ENCODE data around the gene ATP13A3. TPM values are rescaled to one million over a fixed set of nuclear protein-coding genes. Genes with fewer than 3 reads are reported as not detected.

Gene ATP13A3
- total and polyA plus RNA-seq, 2 donors (not counting 1 experiment from before 2014, with no cell fraction given) = 222 to 285 TPM

DNA sequence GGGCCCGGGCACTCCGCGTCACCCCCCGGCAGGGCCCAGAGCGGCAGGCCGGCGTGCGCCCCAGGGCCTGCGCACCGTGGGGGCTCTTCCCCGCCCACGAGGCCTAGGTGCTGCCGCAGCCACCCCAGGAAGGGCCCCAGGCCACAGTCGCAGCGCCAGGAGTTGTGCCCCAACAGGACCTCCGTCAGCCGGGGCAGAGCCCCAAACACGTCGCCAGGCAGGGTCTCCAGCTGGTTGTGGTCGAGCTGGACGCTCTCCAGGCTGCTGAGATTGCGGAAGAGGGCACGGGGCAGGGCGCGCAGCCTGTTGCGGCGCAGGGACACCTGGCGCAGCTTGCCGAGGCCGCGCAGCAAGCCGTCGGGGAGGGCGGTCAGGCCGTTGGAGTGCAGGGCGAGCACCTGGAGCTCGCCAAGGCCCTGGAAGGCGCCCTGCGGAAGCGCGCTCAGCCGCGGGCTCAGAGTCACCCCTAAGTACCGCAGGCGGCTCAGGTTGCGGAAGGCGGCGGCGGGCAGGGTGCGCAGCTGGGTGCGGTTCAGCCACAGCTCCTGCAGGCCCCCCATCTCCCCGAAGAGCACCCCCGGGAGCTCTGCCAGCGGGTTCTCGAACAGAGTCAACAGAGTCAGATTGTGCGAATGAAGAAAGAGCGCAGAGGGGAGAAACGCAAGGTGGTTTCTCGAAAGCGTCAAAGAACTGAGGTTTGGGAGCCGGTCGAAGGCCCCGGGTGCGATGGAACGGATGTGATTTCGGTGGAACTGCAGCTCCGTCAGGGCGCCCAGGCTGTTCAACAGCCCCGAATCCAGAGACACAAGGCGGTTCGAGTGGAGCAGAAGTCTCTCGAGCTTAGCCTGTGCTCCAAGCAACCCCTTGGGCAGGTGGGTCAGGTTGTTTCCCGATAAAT is 89.7 kb downstream of the ATP13A3 start:
- H3K4me3 ChIP-seq (replicated peaks in 1 of 4; ENCODE audit: control extremely low read depth in 1 of 4, insufficient read depth in 1 of 4, low read depth in 3 of 4, low read length in 4 of 4) = no peak overlapping the region
- no peak overlapping the region for H2AFZ ChIP-seq (ENCODE audit: low read length)
- peak; percentile 30 to 51 for DNase-seq (ENCODE audit: low read depth in 2 of 2)
- H3K9ac ChIP-seq (ENCODE audit: insufficient read depth, low read length) = no peak overlapping the region
- peaks cover 19% of the 10 kb centered on the region for H3K27me3 ChIP-seq (ENCODE audit: control insufficient read depth, insufficient read depth, low read length)
- peak overlapping the region; percentile 63 for H3K4me2 ChIP-seq (ENCODE audit: extremely low read depth, insufficient read depth, low read length)
- H3K36me3 ChIP-seq (ENCODE audit: control insufficient read depth, insufficient read depth, low read length) = no peaks in the 10 kb centered on the region
- TF ChIP-seq, protein P1, sequence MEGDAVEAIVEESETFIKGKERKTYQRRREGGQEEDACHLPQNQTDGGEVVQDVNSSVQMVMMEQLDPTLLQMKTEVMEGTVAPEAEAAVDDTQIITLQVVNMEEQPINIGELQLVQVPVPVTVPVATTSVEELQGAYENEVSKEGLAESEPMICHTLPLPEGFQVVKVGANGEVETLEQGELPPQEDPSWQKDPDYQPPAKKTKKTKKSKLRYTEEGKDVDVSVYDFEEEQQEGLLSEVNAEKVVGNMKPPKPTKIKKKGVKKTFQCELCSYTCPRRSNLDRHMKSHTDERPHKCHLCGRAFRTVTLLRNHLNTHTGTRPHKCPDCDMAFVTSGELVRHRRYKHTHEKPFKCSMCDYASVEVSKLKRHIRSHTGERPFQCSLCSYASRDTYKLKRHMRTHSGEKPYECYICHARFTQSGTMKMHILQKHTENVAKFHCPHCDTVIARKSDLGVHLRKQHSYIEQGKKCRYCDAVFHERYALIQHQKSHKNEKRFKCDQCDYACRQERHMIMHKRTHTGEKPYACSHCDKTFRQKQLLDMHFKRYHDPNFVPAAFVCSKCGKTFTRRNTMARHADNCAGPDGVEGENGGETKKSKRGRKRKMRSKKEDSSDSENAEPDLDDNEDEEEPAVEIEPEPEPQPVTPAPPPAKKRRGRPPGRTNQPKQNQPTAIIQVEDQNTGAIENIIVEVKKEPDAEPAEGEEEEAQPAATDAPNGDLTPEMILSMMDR (conservative IDR thresholded peaks at IDR 0.05 in 1 of 2, IDR thresholded peaks at IDR 0.05 in 1 of 2; ENCODE audit: low read depth in 1 of 2, low read length in 2 of 2) = no peak
- peak; percentile 70 for TF ChIP-seq EZH2 (IDR thresholded peaks at IDR 0.05; ENCODE audit: low read length, missing control alignments)
- H3K9me3 ChIP-seq (ENCODE audit: control insufficient read depth, insufficient read depth, low read depth, low read length) = no peaks in the 10 kb centered on the region
- no peaks in the 10 kb centered on the region for H3K79me2 ChIP-seq (ENCODE audit: control insufficient read depth, insufficient read depth, low read length)
- H4K20me1 ChIP-seq (ENCODE audit: control insufficient read depth, extremely low read depth, insufficient read depth, low read length) = no peaks in the 10 kb centered on the region
- peaks cover 4% of the 10 kb centered on the region for H3K4me1 ChIP-seq (ENCODE audit: control insufficient read depth, extremely low read depth, insufficient read depth, low read length)
- H3K27ac ChIP-seq (ENCODE audit: insufficient read depth, low read length) = no peak overlapping the region

DNA sequence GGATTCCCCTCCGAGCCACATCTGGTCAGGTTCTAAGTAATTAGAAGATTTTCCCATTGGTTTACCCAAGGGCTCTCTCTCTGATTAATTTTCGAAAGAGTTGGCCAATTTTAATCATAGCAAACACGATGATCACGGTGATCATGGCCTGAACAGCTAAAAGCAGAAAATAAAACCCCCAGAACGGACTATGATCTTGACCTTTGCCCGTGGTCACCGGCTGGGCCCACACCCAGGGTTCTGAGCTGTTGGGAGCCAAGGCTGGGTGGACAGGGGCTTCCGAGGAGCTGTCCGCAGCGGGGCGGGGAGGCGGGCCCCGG is 90.3 kb downstream of the ATP13A3 start:
- Histone ChIP-seq H3K27me3 (ENCODE audit: control insufficient read depth, insufficient read depth, low read length) (peaks cover 19% of the 10 kb centered on the region), H3K9me3 (ENCODE audit: control insufficient read depth, insufficient read depth, low read depth, low read length) (no peaks in the 10 kb centered on the region), H3K4me3 (replicated peaks in 1 of 4; ENCODE audit: control extremely low read depth in 1 of 4, insufficient read depth in 1 of 4, low read depth in 3 of 4, low read length in 4 of 4) (no peak overlapping the region), H3K9ac (ENCODE audit: insufficient read depth, low read length) (no peak overlapping the region), H3K36me3 (ENCODE audit: control insufficient read depth, insufficient read depth, low read length) (no peaks in the 10 kb centered on the region), H2AFZ (ENCODE audit: low read length) (peak overlapping the region; percentile 29), H3K27ac (ENCODE audit: insufficient read depth, low read length) (no peak overlapping the region), H3K4me2 (ENCODE audit: extremely low read depth, insufficient read depth, low read length) (peak overlapping the region; percentile 32), H3K79me2 (ENCODE audit: control insufficient read depth, insufficient read depth, low read length) (no peaks in the 10 kb centered on the region), H3K4me1 (ENCODE audit: control insufficient read depth, extremely low read depth, insufficient read depth, low read length) (peaks cover 4% of the 10 kb centered on the region), H4K20me1 (ENCODE audit: control insufficient read depth, extremely low read depth, insufficient read depth, low read length) (no peaks in the 10 kb centered on the region)
- TF ChIP-seq, protein P1 (conservative IDR thresholded peaks at IDR 0.05 in 1 of 2, IDR thresholded peaks at IDR 0.05 in 1 of 2; ENCODE audit: low read depth in 1 of 2, low read length in 2 of 2) = no peak
- TF ChIP-seq EZH2 (IDR thresholded peaks at IDR 0.05; ENCODE audit: low read length, missing control alignments) = no peak
- no peak for DNase-seq (ENCODE audit: low read depth in 2 of 2)

DNA sequence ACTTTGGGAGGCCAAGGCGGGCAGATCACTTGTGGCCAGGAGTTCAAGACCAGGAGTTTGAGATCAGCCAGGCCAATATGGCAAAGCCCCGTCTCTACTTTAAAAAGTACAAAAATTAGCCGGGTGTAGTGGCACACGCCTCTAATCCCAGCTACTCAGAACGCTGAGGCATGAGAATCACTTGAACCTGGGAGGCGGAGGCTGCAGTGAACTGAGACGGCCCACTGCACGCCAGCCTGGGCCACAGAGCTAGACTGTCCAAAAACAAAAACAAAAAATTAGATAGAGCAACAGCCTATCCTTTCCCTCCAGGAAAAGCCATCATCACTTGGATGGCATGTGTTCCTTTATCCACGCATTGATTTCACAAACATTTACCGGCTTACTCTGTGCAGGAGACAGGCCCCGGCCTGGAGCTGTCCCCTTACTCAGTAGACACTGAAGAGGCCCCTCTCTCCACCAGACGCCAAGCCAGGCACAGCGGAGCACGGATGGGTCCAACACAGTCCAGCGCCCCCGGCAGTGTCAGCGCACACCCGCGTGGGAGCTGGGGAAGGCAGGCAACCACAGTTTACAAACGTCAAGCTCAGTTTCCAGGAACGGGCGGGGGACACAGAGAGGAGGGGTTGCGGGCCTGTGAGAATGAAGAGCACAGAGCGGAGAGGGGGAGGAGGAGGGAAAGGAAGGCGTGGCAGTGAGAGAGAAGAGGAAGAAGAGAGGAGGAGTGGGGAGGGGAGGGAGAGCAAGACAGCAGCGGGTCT is 90.8 kb downstream of the ATP13A3 start:
- no peak for TF ChIP-seq EZH2 (IDR thresholded peaks at IDR 0.05; ENCODE audit: low read length, missing control alignments)
- TF ChIP-seq, protein P1 (conservative IDR thresholded peaks at IDR 0.05 in 1 of 2, IDR thresholded peaks at IDR 0.05 in 1 of 2; ENCODE audit: low read depth in 1 of 2, low read length in 2 of 2) = no peak
- H2AFZ ChIP-seq (ENCODE audit: low read length) = peak overlapping the region; percentile 29
- peak overlapping the region in 1 of 4 experiments; percentile 20 for H3K4me3 ChIP-seq (replicated peaks in 1 of 4; ENCODE audit: control extremely low read depth in 1 of 4, insufficient read depth in 1 of 4, low read depth in 3 of 4, low read length in 4 of 4)
- DNase-seq (ENCODE audit: low read depth in 2 of 2) = peak in 1 of 2 donors; percentile 59
- peak overlapping the region; percentile 32 for H3K4me2 ChIP-seq (ENCODE audit: extremely low read depth, insufficient read depth, low read length)
- no peaks in the 10 kb centered on the region for H3K9me3 ChIP-seq (ENCODE audit: control insufficient read depth, insufficient read depth, low read depth, low read length)
- no peaks in the 10 kb centered on the region for H4K20me1 ChIP-seq (ENCODE audit: control insufficient read depth, extremely low read depth, insufficient read depth, low read length)
- peaks cover 21% of the 10 kb centered on the region for H3K27me3 ChIP-seq (ENCODE audit: control insufficient read depth, insufficient read depth, low read length)
- no peak overlapping the region for H3K9ac ChIP-seq (ENCODE audit: insufficient read depth, low read length)
- no peaks in the 10 kb centered on the region for H3K36me3 ChIP-seq (ENCODE audit: control insufficient read depth, insufficient read depth, low read length)
- no peak overlapping the region for H3K27ac ChIP-seq (ENCODE audit: insufficient read depth, low read length)
- no peaks in the 10 kb centered on the region for H3K79me2 ChIP-seq (ENCODE audit: control insufficient read depth, insufficient read depth, low read length)
- H3K4me1 ChIP-seq (ENCODE audit: control insufficient read depth, extremely low read depth, insufficient read depth, low read length) = peaks cover 4% of the 10 kb centered on the region
